ENCODE results near the gene SYTL2. TPM values are rescaled to one million over a fixed set of nuclear protein-coding genes. Genes with fewer than 3 reads are reported as not detected.

SYTL2 gene
- total and polyA plus RNA-seq, 2 experiments from 2014 or later, result 3.4 to 7.2 TPM

GRCh38 chr11:85742873-85743275 is 68.1 kb downstream of the SYTL2 start:
- no peaks in the 10 kb centered on the region for H3F3A ChIP-seq (replicated peaks; ENCODE audit: low read depth)
- no peak overlapping the region for H3K4me3 ChIP-seq
- no peak overlapping the region for H3K4me2 ChIP-seq
- Mint-ChIP-seq H3K4me1 (peaks cover 10% of the 10 kb centered on the region), H3K27ac (no peak overlapping the region), H3K27me3 (ENCODE audit: insufficient read depth, low read depth, poor library complexity) (peaks cover 2% of the 10 kb centered on the region), H3K4me3 (no peak overlapping the region), H3K36me3 (ENCODE audit: low read depth) (no peaks in the 10 kb centered on the region), H3K9me3 (no peaks in the 10 kb centered on the region)
- H3K36me3 ChIP-seq (ENCODE audit: insufficient read depth), result no peaks in the 10 kb centered on the region
- no peaks in the 10 kb centered on the region for H3K79me2 ChIP-seq (replicated peaks; ENCODE audit: insufficient read depth)
- no peak for ATAC-seq
- H2AFZ ChIP-seq, result no peak overlapping the region
- no peak for TF ChIP-seq POLR2AphosphoS5 (IDR thresholded peaks at IDR 0.05; ENCODE audit: low read depth)
- TF ChIP-seq ZNF462 (CRISPR knock-in tag; IDR thresholded peaks at IDR 0.05), result no peak
- TF ChIP-seq EZH2 (IDR thresholded peaks at IDR 0.05; ENCODE audit: low read depth, unreplicated experiment), result no peak
- TF ChIP-seq NANOG (IDR thresholded peaks at IDR 0.05; ENCODE audit: borderline replicate concordance), result no peak
- no peak for TF ChIP-seq JUNB (IDR thresholded peaks at IDR 0.05; ENCODE audit: unreplicated experiment)
- no peak for TF ChIP-seq CREB1 (CRISPR knock-in tag; IDR thresholded peaks at IDR 0.05; ENCODE audit: low read depth)
- no peak for TF ChIP-seq CTCF (conservative IDR thresholded peaks at IDR 0.05; ENCODE audit: low read depth in 2 of 2)
- no peak for TF ChIP-seq ZNF114 (CRISPR knock-in tag; IDR thresholded peaks at IDR 0.05)
- TF ChIP-seq ZNF331 (CRISPR knock-in tag; IDR thresholded peaks at IDR 0.05; ENCODE audit: low read depth), result no peak
- TF ChIP-seq ETS1 (IDR thresholded peaks at IDR 0.05), result no peak
- TF ChIP-seq, protein P1, sequence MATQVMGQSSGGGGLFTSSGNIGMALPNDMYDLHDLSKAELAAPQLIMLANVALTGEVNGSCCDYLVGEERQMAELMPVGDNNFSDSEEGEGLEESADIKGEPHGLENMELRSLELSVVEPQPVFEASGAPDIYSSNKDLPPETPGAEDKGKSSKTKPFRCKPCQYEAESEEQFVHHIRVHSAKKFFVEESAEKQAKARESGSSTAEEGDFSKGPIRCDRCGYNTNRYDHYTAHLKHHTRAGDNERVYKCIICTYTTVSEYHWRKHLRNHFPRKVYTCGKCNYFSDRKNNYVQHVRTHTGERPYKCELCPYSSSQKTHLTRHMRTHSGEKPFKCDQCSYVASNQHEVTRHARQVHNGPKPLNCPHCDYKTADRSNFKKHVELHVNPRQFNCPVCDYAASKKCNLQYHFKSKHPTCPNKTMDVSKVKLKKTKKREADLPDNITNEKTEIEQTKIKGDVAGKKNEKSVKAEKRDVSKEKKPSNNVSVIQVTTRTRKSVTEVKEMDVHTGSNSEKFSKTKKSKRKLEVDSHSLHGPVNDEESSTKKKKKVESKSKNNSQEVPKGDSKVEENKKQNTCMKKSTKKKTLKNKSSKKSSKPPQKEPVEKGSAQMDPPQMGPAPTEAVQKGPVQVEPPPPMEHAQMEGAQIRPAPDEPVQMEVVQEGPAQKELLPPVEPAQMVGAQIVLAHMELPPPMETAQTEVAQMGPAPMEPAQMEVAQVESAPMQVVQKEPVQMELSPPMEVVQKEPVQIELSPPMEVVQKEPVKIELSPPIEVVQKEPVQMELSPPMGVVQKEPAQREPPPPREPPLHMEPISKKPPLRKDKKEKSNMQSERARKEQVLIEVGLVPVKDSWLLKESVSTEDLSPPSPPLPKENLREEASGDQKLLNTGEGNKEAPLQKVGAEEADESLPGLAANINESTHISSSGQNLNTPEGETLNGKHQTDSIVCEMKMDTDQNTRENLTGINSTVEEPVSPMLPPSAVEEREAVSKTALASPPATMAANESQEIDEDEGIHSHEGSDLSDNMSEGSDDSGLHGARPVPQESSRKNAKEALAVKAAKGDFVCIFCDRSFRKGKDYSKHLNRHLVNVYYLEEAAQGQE (IDR thresholded peaks at IDR 0.05; ENCODE audit: unreplicated experiment), result no peak
- no peaks in the 10 kb centered on the region for H4K20me1 ChIP-seq (replicated peaks; ENCODE audit: insufficient read depth)
- no peaks in the 10 kb centered on the region for H3K27me3 ChIP-seq (ENCODE audit: insufficient read depth)
- H3K27ac ChIP-seq (ENCODE audit: low read depth), result no peak overlapping the region
- no peaks in the 10 kb centered on the region for H3K9me2 ChIP-seq (ENCODE audit: insufficient read depth)
- no peaks in the 10 kb centered on the region for H3K4me1 ChIP-seq (ENCODE audit: insufficient read depth)
- no peak for DNase-seq (ENCODE audit: low spot score)

Measured in GM23338 (cell line).